ENCODE measurements around the gene C1QC. TPM values are rescaled to one million over a fixed set of nuclear protein-coding genes. Genes with fewer than 3 reads are reported as not detected.

C1QC gene
- total and polyA plus RNA-seq, 7 donors, result 47.9 to 579 (median 198) TPM

GRCh38 chr1:22626237-22627157, 16.9 kb upstream of the C1QC start:
- Histone ChIP-seq H3K9me3 (no peaks in the 10 kb centered on the region), H3K36me3 (no peaks in the 10 kb centered on the region), H3K4me3 (no peak overlapping the region), H3K4me1 (no peaks in the 10 kb centered on the region), H3K27me3 (peaks cover 3 to 68% (median 48%) of the 10 kb centered on the region in 3 donors), H3K27ac (no peak overlapping the region)
- intact Hi-C loops (cut with DNase I), result no loop called here
- DNase-seq, result no peak
- 16 to 24% methylated on average over 20 of the region's 20 CpGs for WGBS, 2 donors
- no peak for TF ChIP-seq POLR2A (IDR thresholded peaks at IDR 0.05)
- TF ChIP-seq EP300 (IDR thresholded peaks at IDR 0.05), result no peak
- TF ChIP-seq CTCF (IDR thresholded peaks at IDR 0.05), result no peak
- no peak for TF ChIP-seq POLR2AphosphoS5 (IDR thresholded peaks at IDR 0.05)

- DNase-seq, result no peak
- no peaks in the 10 kb centered on the region for H3K36me3 ChIP-seq
- H3K4me1 ChIP-seq, result no peaks in the 10 kb centered on the region
- H3K27ac ChIP-seq, result no peak overlapping the region
- intact Hi-C loops (cut with DNase I), result no loop called here
- WGBS, 2 donors, result 13 to 48% methylated on average over 5 of the region's 5 CpGs
- peaks cover 3 to 68% (median 43%) of the 10 kb centered on the region in 3 donors for H3K27me3 ChIP-seq
- H3K9me3 ChIP-seq, result no peaks in the 10 kb centered on the region
- TF ChIP-seq EP300 (IDR thresholded peaks at IDR 0.05) (no peak), POLR2A (IDR thresholded peaks at IDR 0.05) (no peak), POLR2AphosphoS5 (IDR thresholded peaks at IDR 0.05) (no peak), CTCF (IDR thresholded peaks at IDR 0.05) (no peak)
- no peak overlapping the region for H3K4me3 ChIP-seq
Measured at GRCh38 chr1:22627331-22627730, 16.1 kb upstream of the C1QC start.

- H3K27me3 ChIP-seq, result peaks cover 3 to 61% (median 43%) of the 10 kb centered on the region in 3 donors
- TF ChIP-seq POLR2A (IDR thresholded peaks at IDR 0.05), result no peak
- intact Hi-C loops (cut with DNase I), result no loop called here
- no peaks in the 10 kb centered on the region for H3K36me3 ChIP-seq
- no peaks in the 10 kb centered on the region for H3K9me3 ChIP-seq
- no peaks in the 10 kb centered on the region for H3K4me1 ChIP-seq
- no peak overlapping the region for H3K27ac ChIP-seq
- DNase-seq, result no peak
- 41 to 46% methylated on average over 11 of the region's 11 CpGs for WGBS, 2 donors
- no peak overlapping the region for H3K4me3 ChIP-seq
Measured at GRCh38 chr1:22628698-22629444, 14.6 kb upstream of the C1QC start.

GRCh38 chr1:22629886-22630285, 13.5 kb upstream of the C1QC start:
- no peaks in the 10 kb centered on the region for H3K9me3 ChIP-seq
- no peak overlapping the region for H3K27ac ChIP-seq
- WGBS, 2 donors, result 31 to 41% methylated on average over 2 of the region's 2 CpGs
- DNase-seq, result no peak
- H3K27me3 ChIP-seq, result peaks cover 3 to 52% (median 36%) of the 10 kb centered on the region in 3 donors
- no peak overlapping the region for H3K4me3 ChIP-seq
- TF ChIP-seq EP300 (IDR thresholded peaks at IDR 0.05) (no peak), CTCF (IDR thresholded peaks at IDR 0.05) (no peak), POLR2AphosphoS5 (IDR thresholded peaks at IDR 0.05) (no peak), POLR2A (IDR thresholded peaks at IDR 0.05) (no peak)
- H3K36me3 ChIP-seq, result no peaks in the 10 kb centered on the region
- intact Hi-C loops (cut with DNase I), result no loop called here
- no peaks in the 10 kb centered on the region for H3K4me1 ChIP-seq

All from sigmoid colon (tissue), 7 donors.